HG03565 (cell line): ENCODE data around the gene GPR35.
"Not testable (repeated sequence)": the region's sequence is repeated elsewhere in the genome, so short reads cannot be mapped to it uniquely, and the experiment has no call there.

Experiments used
- ATAC-seq: cut with Tn5 transposase; IDR thresholded peaks from one replicate; pipeline ENCODE4 v1.9.1; 2021; ENCODE audit warnings: mild to moderate bottlenecking, moderate library complexity; ENCODE audit not compliant: unreplicated experiment

GPR35 gene

GRCh38 chr2:240650254-240650965 lies 25.1 kb downstream of the GPR35 start:
- ATAC-seq: no peak

- no peak for ATAC-seq
Measured at GRCh38 chr2:240651185-240651584, 25.9 kb downstream of the GPR35 start.

GRCh38 chr2:240655931-240656886 lies 30.9 kb downstream of the GPR35 start:
- no peak for ATAC-seq

- ATAC-seq: not testable (repeated sequence)
Measured at GRCh38 chr2:240659883-240660282, 34.6 kb downstream of the GPR35 start.

- no peak for ATAC-seq
Measured at GRCh38 chr2:240662681-240663080, 37.4 kb downstream of the GPR35 start.

GRCh38 chr2:240663546-240664190 lies 38.4 kb downstream of the GPR35 start:
- ATAC-seq: no peak

- no peak for ATAC-seq
Measured at GRCh38 chr2:240664622-240665021, 39.3 kb downstream of the GPR35 start.

- no peak for ATAC-seq
Measured at GRCh38 chr2:240670402-240670801, 45.1 kb downstream of the GPR35 start.

- ATAC-seq: no peak
Measured at GRCh38 chr2:240670950-240671349, 45.7 kb downstream of the GPR35 start.

GRCh38 chr2:240672076-240672700 lies 46.9 kb downstream of the GPR35 start:
- no peak for ATAC-seq

GRCh38 chr2:240672701-240673190 lies 47.5 kb downstream of the GPR35 start:
- no peak for ATAC-seq

GRCh38 chr2:240674461-240675184 lies 49.3 kb downstream of the GPR35 start:
- not testable (repeated sequence) for ATAC-seq

GRCh38 chr2:240675345-240675744 lies 50.1 kb downstream of the GPR35 start:
- not testable (repeated sequence) for ATAC-seq

GRCh38 chr2:240678043-240678442 lies 52.8 kb downstream of the GPR35 start:
- ATAC-seq: not testable (repeated sequence)

GRCh38 chr2:240678909-240679308 lies 53.6 kb downstream of the GPR35 start:
- not testable (repeated sequence) for ATAC-seq

- ATAC-seq: not testable (repeated sequence)
Measured at GRCh38 chr2:240680185-240680584, 54.9 kb downstream of the GPR35 start.
